Suprapubic skin (tissue), 4 donors: Measurements from ENCODE around the gene SMTNL1.

Experiments used
- CTCF ChIP-seq, 2 donors: fragments of 200-600 bp in 1 of 2; fragments of 450-650 bp in 1 of 2; sonication (generic) in 1 of 2; IDR thresholded peaks; one replicate each; pipeline ENCODE4 v1.5.1; 2016 to 2019; ENCODE audit warnings: antibody characterized with exemption in 2 of 2, mild to moderate bottlenecking in 1 of 2, moderate library complexity in 1 of 2
- EP300 ChIP-seq: sonication (generic); formaldehyde crosslinking; IDR thresholded peaks from one replicate; pipeline ENCODE4 v1.6.1; 2017; ENCODE audit warnings: antibody characterized with exemption
- POLR2A ChIP-seq, 2 donors: fragments of 450-650 bp; IDR thresholded peaks; one replicate each; pipeline ENCODE4 v1.6.1; 2017; ENCODE audit warnings: antibody characterized with exemption in 2 of 2, mild to moderate bottlenecking in 2 of 2, moderate library complexity in 2 of 2
- POLR2AphosphoS5 ChIP-seq, 3 donors: sonication (generic); formaldehyde crosslinking; IDR thresholded peaks; one replicate each; pipeline ENCODE4 v1.6.1; 2017; ENCODE audit warnings: antibody characterized with exemption in 3 of 3

GRCh38 chr11:57516061-57516443 lies 21.3 kb upstream of the SMTNL1 start:
- TF ChIP-seq CTCF (IDR thresholded peaks at IDR 0.05) (no peak), POLR2A (IDR thresholded peaks at IDR 0.05) (no peak), POLR2AphosphoS5 (IDR thresholded peaks at IDR 0.05) (no peak), EP300 (no peak)
